NT2/D1 (cell line): Measurements from ENCODE around the gene BRAT1.

ENCODE experiments used
- SUZ12 ChIP-seq: IDR thresholded peaks from 2 replicates; pipeline ENCODE4 v1.6.1; 2011; ENCODE audit not compliant: insufficient read length, insufficient read depth; ENCODE audit errors: extremely low read depth
- YY1 ChIP-seq: IDR thresholded peaks from 2 replicates; pipeline ENCODE4 v1.6.1; 2011; ENCODE audit not compliant: insufficient read length, insufficient read depth
- ZNF274 ChIP-seq: IDR thresholded peaks from 2 replicates; pipeline ENCODE4 v1.6.1; 2011; ENCODE audit warnings: mild to moderate bottlenecking, low read depth, low read length

- no peak for TF ChIP-seq ZNF274
- TF ChIP-seq SUZ12, result no peak
- no peak for TF ChIP-seq YY1
Observed at GRCh38 chr7:2573761-2574160, 18.4 kb upstream of the BRAT1 start.
